HEK293T (cell line): ENCODE data around the gene ABCC10.

ENCODE experiments used
- CTCF ChIA-PET: fragments of 350-600 bp; formaldehyde crosslinking; extraction: SDS; loops from one replicate; lab custom pipeline; 2021; ENCODE audit warnings: antibody characterized with exemption, inconsistent platforms; lab: Yijun Ruan, JAX
- POLR2A ChIA-PET: fragments of 350-600 bp; formaldehyde crosslinking; extraction: SDS; loops from one replicate; lab custom pipeline; 2020; ENCODE audit warnings: antibody characterized with exemption, inconsistent platforms; lab: Yijun Ruan, JAX
- DNase-seq: peaks from one replicate; pipeline ENCODE4 v3.0.0; 2012; ENCODE audit warnings: mixed read lengths; ENCODE audit errors: extremely low spot score
- ARNT ChIP-seq: fragments of 450-650 bp; IDR thresholded peaks from 2 replicates; pipeline ENCODE4 v1.6.1; 2017; ENCODE audit warnings: mild to moderate bottlenecking
- BHLHE40 ChIP-seq: fragments of 450-650 bp; IDR thresholded peaks from 2 replicates; pipeline ENCODE4 v1.6.1; 2016; ENCODE audit warnings: mild to moderate bottlenecking, moderate library complexity, borderline replicate concordance
- CTBP1 ChIP-seq: fragments of 450-650 bp; IDR thresholded peaks from 2 replicates; pipeline ENCODE4 v1.6.1; 2016; ENCODE audit warnings: borderline replicate concordance
- ELF4 ChIP-seq: fragments of 450-650 bp; IDR thresholded peaks from 2 replicates; pipeline ENCODE4 v1.6.1; 2017; ENCODE audit warnings: antibody characterized with exemption
- FOXA1 ChIP-seq: fragments of 450-650 bp; IDR thresholded peaks from 2 replicates; pipeline ENCODE4 v1.6.1; 2016; ENCODE audit warnings: mild to moderate bottlenecking
- FOXK2 ChIP-seq: fragments of 450-650 bp; IDR thresholded peaks from 2 replicates; pipeline ENCODE4 v1.6.1; 2016; ENCODE audit warnings: mild to moderate bottlenecking
- FOXM1 ChIP-seq: fragments of 450-650 bp; IDR thresholded peaks from 2 replicates; pipeline ENCODE4 v1.6.1; 2017; ENCODE audit warnings: mild to moderate bottlenecking, borderline replicate concordance
- HDGF ChIP-seq: fragments of 450-650 bp; IDR thresholded peaks from 2 replicates; pipeline ENCODE4 v1.6.1; 2017; ENCODE audit warnings: antibody characterized with exemption, borderline replicate concordance
- L3MBTL2 ChIP-seq: fragments of 450-650 bp; conservative IDR thresholded peaks from 2 replicates; pipeline ENCODE4 v1.6.1; 2016; ENCODE audit warnings: mild to moderate bottlenecking
- LEF1 ChIP-seq: fragments of 450-650 bp; IDR thresholded peaks from 2 replicates; pipeline ENCODE4 v1.6.1; 2017; ENCODE audit warnings: mild to moderate bottlenecking, borderline replicate concordance
- NFRKB ChIP-seq: fragments of 450-650 bp; IDR thresholded peaks from 2 replicates; pipeline ENCODE4 v1.6.1; 2016; ENCODE audit warnings: mild to moderate bottlenecking, moderate library complexity
- SP1 ChIP-seq: fragments of 450-650 bp; IDR thresholded peaks from 2 replicates; pipeline ENCODE4 v1.6.1; 2017
- SUZ12 ChIP-seq: fragments of 450-650 bp; IDR thresholded peaks from 2 replicates; pipeline ENCODE4 v1.6.1; 2016; ENCODE audit warnings: mild to moderate bottlenecking
- TARDBP ChIP-seq: fragments of 450-650 bp; IDR thresholded peaks from 2 replicates; pipeline ENCODE4 v1.6.1; 2016
- ZNF384 ChIP-seq: fragments of 450-650 bp; IDR thresholded peaks from 2 replicates; pipeline ENCODE4 v1.6.1; 2016
- TF ChIP-seq, protein P1 (sequence below): fragments of 450-650 bp; IDR thresholded peaks from 2 replicates; pipeline ENCODE4 v1.6.1; 2016

The ABCC10 gene

GRCh38 chr6:43394982-43395381, 32.4 kb upstream of the ABCC10 start:
- CTCF ChIA-PET = no interaction called here
- POLR2A ChIA-PET = interaction anchor here (0.8 kb wide), 1 partner anchor 26 kb away, joined by 3 read pairs; the partner anchor contains the start of gene ZNF318
- TF ChIP-seq TARDBP = no peak
- no peak for TF ChIP-seq ZNF384
- no peak for TF ChIP-seq SP1
- no peak for TF ChIP-seq L3MBTL2
- TF ChIP-seq ELF4 = no peak
- no peak for TF ChIP-seq SUZ12
- no peak for DNase-seq

DNA sequence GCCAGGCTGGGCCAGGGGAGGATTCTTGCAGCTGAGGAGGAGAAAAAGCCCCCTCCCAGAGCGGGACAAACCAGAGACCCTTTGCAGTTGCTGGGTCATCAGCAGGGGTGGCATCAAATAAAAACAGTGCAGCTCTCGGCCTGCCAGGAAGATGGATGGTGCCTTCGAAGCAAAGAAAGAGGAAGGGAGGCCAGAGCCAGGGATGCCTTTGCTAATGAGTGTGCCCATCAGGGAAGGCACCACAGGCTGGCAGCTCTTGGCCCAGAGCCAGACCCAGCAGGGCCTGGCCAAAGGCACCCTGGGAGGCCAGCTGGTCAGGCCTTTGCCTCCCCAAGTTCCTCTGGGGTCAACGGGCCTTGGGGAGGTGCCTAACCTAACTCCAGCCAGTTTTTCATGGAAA, 31.6 kb upstream of the ABCC10 start:
- TF ChIP-seq FOXK2 = no peak
- no peak for TF ChIP-seq TARDBP
- TF ChIP-seq LEF1 = no peak
- no peak for TF ChIP-seq SP1
- no peak for TF ChIP-seq ARNT
- TF ChIP-seq ZNF384 = no peak
- no peak for TF ChIP-seq SUZ12
- no peak for TF ChIP-seq FOXM1
- no peak for TF ChIP-seq BHLHE40
- TF ChIP-seq, protein P1, sequence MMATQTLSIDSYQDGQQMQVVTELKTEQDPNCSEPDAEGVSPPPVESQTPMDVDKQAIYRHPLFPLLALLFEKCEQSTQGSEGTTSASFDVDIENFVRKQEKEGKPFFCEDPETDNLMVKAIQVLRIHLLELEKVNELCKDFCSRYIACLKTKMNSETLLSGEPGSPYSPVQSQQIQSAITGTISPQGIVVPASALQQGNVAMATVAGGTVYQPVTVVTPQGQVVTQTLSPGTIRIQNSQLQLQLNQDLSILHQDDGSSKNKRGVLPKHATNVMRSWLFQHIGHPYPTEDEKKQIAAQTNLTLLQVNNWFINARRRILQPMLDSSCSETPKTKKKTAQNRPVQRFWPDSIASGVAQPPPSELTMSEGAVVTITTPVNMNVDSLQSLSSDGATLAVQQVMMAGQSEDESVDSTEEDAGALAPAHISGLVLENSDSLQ = no peak
- TF ChIP-seq CTBP1 = no peak
- TF ChIP-seq NFRKB = no peak
- DNase-seq = no peak
- ChIA-PET CTCF (no interaction called here), POLR2A (no interaction called here)

GRCh38 chr6:43396408-43397149, 30.8 kb upstream of the ABCC10 start:
- no peak for DNase-seq
- POLR2A ChIA-PET = no interaction called here
- TF ChIP-seq, protein P1 = no peak
- no peak for TF ChIP-seq ARNT
- TF ChIP-seq ZNF384 = no peak
- no peak for TF ChIP-seq L3MBTL2
- no peak for TF ChIP-seq LEF1
- no peak for TF ChIP-seq CTBP1
- no peak for TF ChIP-seq FOXM1
- TF ChIP-seq FOXA1 = no peak
- no peak for TF ChIP-seq ELF4
- no peak for TF ChIP-seq HDGF
- TF ChIP-seq TARDBP = no peak
- TF ChIP-seq BHLHE40 = no peak
- no peak for TF ChIP-seq NFRKB
- TF ChIP-seq FOXK2 = no peak
- no peak for TF ChIP-seq SP1
- TF ChIP-seq SUZ12 = no peak
- CTCF ChIA-PET = no interaction called here

DNA sequence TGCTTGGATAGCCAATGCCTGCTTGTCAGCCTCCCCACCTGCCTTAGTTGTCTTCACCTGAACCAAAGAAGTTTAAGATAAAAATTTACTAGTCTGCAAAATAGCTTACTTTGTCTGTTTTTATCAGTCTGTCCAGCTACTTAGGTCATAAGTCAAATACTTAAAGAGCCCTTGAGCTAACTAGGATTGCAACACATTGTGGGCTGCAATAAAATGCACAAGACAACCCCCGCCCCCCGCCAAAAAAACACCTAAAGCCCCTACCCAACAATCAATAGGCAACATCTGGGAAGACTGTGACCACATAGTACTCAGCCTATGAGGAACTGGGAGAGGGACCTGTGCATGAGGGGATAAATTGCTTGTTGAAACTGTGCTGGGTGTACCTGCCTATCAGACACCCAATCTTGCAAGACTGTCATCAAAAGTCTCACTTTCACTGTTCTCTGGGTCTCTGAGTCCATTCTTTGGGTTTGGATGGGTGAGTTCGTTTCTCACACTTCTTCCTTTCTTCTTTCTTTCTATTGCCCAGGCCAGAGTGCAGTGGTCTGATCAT, 27.3 kb upstream of the ABCC10 start:
- TF ChIP-seq HDGF (no peak), ARNT (no peak), BHLHE40 (no peak), ELF4 (no peak), L3MBTL2 (no peak), NFRKB (no peak), FOXM1 (no peak), TARDBP (no peak), FOXK2 (no peak), SUZ12 (no peak)
- TF ChIP-seq, protein P1 = no peak
- no peak for DNase-seq
- CTCF ChIA-PET = interaction anchor here (0.7 kb wide), 1 partner anchor 57 kb away, joined by 6 read pairs; no protein-coding TSS in a partner anchor
- POLR2A ChIA-PET = no interaction called here

- no peak for TF ChIP-seq BHLHE40
- no peak for DNase-seq
- POLR2A ChIA-PET = no interaction called here
- CTCF ChIA-PET = no interaction called here
Observed at GRCh38 chr6:43401730-43402129, 25.6 kb upstream of the ABCC10 start.

GRCh38 chr6:43402820-43403219, 24.5 kb upstream of the ABCC10 start:
- ChIA-PET POLR2A (no interaction called here), CTCF (interaction anchor here (0.6 to 1.2 kb wide), 5 partner anchors 13 to 54 kb away, joined by 3 to 4 read pairs (median 3); no protein-coding TSS in a partner anchor)
- TF ChIP-seq CTBP1 (no peak), SUZ12 (no peak), SP1 (no peak), TARDBP (no peak), BHLHE40 (no peak), FOXM1 (no peak), LEF1 (no peak), FOXA1 (no peak), ELF4 (no peak), ARNT (no peak), L3MBTL2 (no peak), HDGF (no peak), NFRKB (no peak)
- TF ChIP-seq, protein P1 = no peak
- no peak for DNase-seq
